Right ventricle myocardium superior (tissue), 1 donor: Measurements from ENCODE around the gene DPH5. TPM values are rescaled to one million over a fixed set of nuclear protein-coding genes. Genes with fewer than 3 reads are reported as not detected.
"Not testable (repeated sequence)": the region's sequence is repeated elsewhere in the genome, so short reads cannot be mapped to it uniquely, and the experiment has no call there.

ENCODE experiments used
- ATAC-seq: fragments of 200-7000 bp; cut with Tn5 transposase; one replicate; pipeline ENCODE4 v1.9.1; 2020; ENCODE audit warnings: mild to moderate bottlenecking; ENCODE audit not compliant: poor library complexity
- DNase-seq: peaks from one replicate; pipeline ENCODE4 v3.0.0-alpha.2; 2020
- intact Hi-C: fragments of 100-400 bp; cut with DNase I; formaldehyde crosslinking; loops from one replicate; pipeline ENCODE4 v1.11.2; 2022
- total RNA-seq: library from RNA; stranded (reverse); fragmentation: NEBNext Ultra II Directional; extraction: Animal tissue kit (Norgen Biotek cat#: 25700); gene quantifications from one replicate; pipeline ENCODE4 v1.2.1, GENCODE V29; 2021
- donor health status: DM: no; HTN: yes; CAD: no; lungs with severe emphysema.

Gene DPH5
- total RNA-seq, 1 donor from 2014 or later, result 37.2 TPM

DNA sequence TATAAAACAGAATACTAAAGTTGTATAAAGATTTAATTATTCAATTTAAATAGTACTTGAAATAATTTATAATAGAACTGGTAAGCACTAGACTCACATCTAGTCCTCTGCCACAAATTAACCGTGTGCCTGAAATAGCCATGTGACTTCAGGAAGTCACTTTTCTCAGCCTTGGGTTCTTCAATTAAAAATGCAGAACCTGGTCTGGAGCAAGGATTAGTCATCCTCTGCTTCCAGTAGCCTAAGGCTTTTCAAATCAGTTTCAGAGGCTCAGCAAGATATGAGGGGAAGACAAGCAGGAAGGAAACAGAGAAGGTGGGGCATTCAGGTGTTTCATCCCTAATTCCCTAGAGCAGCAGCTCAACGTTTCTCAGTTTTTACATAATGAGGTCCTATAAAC, 23.0 kb downstream of the DPH5 start:
- DNase-seq (no peak), ATAC-seq (peak; percentile 39)
- intact Hi-C loops, result no loop called here

DNA sequence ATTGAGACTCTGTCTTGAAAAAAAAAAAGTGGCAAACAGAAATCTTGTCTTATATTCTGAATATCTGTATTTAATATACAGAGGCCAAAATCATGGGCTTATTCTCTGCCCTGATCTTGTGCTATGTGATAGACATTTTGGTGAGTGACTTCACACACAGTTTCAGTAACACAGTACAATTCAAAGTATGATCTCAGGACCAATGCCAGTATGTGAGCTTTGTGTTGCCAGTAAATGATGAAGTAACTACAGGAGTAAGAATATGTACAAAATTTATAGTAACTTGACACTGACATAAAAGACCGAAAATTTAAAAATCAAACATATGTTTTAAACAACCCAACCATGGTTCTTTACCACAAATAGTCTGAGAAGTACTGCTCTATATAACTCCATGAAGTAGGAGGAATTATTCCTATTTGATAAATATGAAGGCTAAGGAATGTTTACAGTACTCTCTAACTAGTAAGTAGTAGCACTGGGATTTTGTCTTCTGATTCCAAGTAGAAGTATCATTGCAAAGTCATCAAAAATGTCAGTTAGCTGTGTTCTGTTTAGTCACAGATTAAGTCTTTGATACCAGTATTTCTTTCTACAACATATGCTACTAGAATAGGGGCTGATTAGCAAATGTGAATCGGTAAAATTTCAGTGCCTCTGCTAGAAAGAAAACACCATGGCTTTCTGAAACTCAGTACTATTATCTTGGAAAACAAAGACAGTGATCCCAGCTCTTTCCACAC, 25.3 kb downstream of the DPH5 start:
- ATAC-seq (no peak), DNase-seq (no peak)
- intact Hi-C loops, result no loop called here

DNA sequence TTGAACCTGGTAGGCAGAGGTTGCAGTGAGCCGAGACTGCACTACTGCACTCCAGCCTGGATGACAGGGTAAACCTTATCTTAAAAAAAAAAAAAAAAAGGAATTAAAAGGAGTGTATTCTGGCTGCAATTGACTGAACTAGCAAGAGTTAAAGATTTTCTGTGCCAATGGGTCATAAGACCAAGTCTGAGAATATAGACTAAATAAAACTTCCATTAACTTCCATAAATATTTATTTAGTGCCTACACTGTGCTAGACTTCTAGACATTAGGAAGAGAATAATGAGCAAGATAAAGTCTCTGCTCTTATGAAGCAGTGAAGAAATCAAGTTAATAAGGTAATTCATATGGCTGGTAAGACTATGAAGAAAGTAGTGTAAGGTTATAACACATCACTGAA, 27.2 kb downstream of the DPH5 start:
- ATAC-seq (no peak), DNase-seq (no peak)
- intact Hi-C loops, result no loop called here

DNA sequence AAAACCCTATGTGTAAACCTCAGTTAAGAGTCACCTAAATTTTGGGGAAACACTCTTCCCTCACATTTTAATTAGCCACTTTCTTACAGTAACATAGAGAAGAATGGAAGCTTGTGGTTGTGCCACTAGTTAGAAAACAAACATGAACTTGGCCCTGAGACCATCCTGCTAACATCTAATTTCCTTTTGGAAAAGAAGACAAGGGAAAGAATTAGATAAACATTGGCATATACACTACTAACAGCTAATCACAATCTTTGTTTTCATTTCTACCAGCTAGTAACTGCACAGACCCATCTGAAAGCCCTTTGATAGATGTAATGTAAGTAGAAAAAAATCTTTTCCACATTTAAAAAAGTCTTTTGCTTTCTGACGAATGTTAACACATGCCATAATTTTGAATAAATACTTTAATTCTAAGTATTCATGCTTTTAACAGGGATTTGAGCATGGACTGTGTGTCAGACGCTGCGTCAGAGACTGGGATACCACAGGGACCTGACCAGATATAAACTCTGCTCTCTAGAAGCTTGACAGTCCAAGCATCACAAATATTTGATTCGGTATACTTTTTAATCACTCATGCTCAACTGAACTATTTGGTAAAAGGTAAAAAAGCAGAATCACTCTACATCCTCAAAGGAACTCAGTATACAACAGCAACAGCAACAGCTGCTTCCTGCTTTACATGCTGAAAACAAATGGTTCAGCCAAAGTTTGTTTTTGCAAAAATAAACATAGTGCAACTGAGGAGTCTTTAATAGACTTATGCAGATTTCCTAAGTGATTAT, 30.2 kb downstream of the DPH5 start:
- intact Hi-C loops, result no loop called here
- ATAC-seq (no peak), DNase-seq (no peak)

DNA sequence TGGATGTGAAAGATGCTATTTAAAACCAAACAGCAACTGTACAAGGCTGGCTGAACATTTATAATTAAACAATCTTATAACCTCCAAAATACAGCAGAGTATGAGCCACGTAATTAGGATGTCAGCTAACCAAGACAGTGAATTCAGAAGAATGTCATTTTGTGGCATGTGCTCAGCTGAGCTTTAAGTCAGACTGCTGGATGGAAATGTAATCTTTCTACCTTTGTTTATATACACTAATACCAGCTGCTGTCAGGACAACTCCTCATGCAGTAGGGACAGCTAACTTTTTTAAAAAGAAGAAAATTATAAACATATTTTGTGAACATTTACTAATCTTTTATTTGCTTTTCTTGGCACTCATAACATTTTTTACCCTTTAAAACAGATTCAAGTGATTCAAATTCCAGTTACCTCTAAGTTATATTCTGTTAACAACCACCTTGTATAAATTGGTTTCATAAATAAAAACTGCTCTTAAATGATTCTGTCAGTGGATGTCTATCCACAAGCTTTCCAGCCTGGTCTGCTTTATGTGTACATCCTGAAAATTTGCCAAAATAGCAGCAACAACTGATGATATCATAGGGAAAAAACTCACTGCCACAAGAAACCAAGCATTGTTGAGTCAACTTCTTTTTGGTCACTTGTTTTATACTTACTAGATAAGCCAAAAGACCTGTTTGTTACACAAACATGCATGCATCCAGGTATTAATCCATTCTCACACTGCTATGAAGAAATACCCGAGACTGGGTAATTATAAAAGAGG, 36.1 kb downstream of the DPH5 start:
- no peak for ATAC-seq
- intact Hi-C loops, result no loop called here

DNA sequence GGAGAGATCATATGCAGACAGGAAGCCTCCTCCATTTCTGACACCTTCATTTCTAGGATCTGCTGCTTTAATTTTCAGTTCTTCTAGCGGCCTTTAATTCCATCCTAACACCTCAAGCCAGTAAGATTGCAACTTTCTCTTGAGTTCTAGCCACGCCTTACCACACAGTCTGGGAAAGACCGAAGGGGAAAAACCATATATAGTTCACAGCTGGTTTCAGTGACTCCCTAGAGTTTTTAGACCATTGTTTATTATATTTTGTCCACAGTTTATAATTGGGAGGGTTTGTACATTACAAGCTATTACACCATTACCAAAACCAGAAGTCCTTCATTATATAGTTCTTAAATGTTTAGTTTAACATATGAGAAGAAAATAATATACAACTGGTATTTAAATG, 37.5 kb downstream of the DPH5 start:
- DNase-seq, result no peak
- intact Hi-C loops, result no loop called here
- ATAC-seq, result no peak

More for the DNA sequence above, 36.1 kb downstream of the DPH5 start:
- DNase-seq, result no peak

DNA sequence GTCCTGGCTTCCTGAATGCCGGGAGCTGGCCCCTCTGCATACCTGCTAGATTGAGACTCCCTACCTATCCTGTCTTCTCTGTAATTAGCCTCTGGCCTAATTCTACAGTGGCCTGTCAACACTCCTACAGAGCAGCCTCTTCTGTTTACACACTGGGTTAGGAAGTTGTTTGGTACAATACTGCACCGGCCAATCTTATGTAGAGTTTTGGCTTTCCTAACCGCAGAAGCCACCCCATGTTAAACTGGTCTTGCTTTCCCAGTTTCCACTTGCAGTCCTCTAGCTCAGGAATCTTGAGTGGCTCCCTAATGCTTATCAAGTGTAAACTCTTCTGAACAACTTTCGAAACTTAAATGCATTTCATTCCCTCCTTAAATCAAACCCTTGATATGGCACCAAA, 42.8 kb downstream of the DPH5 start:
- intact Hi-C loops, result no loop called here
- ATAC-seq (peak; percentile 85), DNase-seq (no peak)

DNA sequence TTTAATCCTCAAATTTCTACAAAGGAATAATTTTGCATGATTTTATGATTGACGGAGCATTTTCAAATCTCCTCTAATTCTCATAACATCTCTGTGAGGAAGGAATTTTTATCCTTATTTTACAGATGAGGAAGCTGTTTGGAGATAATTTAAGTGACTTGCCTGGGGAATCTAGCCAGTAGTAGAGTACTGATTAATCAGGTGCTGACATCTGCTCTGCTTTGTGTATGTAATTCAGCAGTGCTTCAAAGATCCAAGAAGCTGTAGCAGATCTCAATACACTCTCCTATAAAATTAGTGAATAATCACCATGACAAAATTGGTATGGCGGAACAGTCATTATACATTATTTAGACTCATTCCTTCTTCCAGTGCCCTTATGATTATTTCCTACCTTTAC, 46.0 kb downstream of the DPH5 start:
- ATAC-seq (no peak), DNase-seq (no peak)
- intact Hi-C loops, result no loop called here

DNA sequence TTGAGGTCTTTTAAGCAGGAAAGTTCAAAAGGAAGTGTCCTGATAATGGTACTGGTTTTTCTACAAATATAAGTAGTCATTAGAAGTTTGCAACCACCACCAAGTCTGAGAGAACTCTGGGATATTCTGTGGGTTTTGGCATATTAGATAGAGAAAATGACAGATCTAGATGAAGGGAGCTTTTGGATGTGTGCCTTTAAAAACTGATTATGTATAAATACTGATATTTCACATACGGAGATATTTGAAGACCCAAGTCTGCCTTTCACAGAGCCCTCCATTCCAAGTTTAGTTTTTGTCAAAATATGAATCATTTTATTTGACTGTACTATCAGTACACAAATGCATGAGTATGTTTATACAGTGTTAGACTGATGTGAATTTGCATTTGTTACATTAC, 48.6 kb downstream of the DPH5 start:
- ATAC-seq (no peak), DNase-seq (no peak)
- intact Hi-C loops, result no loop called here

DNA sequence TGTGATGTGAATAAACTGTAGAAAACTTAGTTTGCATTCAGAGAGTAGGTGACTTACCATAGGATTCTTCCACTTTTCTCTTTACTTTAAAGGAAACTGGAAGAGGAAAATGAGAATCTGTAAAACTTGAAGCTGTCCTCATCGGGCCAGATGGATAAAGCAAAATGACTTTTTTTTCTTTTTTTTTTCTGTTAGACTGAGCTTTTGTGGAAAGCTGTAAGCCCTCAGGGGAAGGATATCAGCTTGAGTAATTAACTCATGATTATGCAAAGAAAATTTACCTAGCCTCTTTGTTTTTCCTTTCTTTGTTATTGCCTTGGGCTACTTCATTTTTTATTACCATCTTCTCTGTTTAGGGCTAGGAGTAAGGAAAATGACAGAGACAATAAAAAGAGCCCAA, 53.4 kb downstream of the DPH5 start:
- DNase-seq, result no peak
- intact Hi-C loops, result no loop called here
- no peak for ATAC-seq

DNA sequence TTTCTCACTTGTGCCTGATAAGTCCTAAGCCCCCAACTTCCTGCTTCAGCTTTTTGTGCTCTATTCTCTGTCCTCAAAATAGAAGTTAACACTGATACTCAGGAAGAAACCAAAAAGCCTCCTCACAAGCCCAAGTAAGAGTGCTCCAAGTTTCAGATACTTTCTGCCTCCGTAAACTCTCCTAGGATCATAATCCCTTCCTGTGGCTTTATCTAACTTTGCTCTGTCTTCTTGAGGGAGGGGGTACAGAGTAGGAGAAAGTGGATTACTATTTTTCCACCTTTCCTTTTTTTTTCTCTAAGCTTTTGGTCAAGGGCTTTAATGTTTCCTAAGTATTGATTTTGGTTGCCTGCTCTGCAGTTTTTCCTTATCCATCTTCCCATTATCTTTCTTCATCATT, 54.6 kb downstream of the DPH5 start:
- ATAC-seq (no peak), DNase-seq (no peak)
- intact Hi-C loops, result no loop called here

DNA sequence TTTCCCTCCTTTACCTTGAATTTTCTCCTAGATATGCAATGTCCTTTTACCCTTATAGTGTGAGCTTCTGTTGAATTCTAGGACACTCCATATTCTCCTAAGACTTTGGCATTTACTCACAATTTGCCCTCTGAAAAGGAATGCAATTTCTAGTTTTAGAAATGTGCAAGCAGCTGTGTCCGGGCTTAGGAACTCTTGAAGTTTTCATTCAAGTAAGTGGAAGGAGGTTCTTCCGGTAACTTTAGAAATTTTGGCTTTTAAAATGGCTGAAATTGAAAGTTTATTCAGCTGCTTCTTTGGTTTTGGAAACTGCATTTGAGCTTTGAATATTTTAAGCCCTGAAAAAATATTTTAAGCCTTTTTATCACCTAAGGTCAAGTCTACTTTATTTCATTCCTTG, 56.3 kb downstream of the DPH5 start:
- DNase-seq (no peak), ATAC-seq (no peak)
- intact Hi-C loops, result no loop called here

DNA sequence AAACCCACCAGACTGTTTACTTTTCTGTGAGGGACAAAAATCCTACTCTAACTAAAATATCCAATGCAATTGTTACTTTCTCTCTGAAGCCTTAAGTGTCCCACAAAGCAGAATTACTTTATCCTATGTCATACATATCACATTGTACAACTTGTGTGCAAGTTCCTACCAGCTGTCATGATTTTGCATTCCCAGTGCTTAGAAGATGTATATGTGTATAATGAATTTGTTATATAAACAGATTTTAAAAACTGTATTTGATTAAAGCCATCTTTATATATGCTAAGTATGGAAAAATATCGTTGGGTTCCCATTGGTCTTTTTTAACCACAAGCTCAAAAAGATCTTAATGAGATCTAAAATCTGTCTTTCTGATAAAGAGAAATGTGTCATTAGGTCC, 57.0 kb downstream of the DPH5 start:
- intact Hi-C loops, result no loop called here
- ATAC-seq (no peak), DNase-seq (no peak)

DNA sequence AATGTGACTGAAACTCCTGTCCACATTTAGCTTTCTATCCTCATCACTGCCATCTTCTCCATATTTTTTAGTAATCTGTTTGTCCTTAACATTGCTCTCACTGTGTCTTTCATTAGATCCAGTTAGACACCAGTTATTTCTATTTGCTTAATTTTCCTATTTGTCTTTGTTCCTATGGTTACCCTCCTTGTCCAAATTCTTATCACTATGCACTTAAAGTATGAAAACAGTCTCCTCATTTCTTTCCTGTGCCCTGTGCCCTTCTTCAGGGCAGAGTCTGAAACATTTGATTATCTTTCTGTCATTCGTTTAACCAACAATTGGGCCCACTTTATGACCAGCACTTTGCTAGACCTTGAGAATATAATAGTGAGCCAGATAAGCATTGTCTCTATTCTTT, 65.5 kb downstream of the DPH5 start:
- intact Hi-C loops, result no loop called here
- ATAC-seq (no peak), DNase-seq (no peak)

DNA sequence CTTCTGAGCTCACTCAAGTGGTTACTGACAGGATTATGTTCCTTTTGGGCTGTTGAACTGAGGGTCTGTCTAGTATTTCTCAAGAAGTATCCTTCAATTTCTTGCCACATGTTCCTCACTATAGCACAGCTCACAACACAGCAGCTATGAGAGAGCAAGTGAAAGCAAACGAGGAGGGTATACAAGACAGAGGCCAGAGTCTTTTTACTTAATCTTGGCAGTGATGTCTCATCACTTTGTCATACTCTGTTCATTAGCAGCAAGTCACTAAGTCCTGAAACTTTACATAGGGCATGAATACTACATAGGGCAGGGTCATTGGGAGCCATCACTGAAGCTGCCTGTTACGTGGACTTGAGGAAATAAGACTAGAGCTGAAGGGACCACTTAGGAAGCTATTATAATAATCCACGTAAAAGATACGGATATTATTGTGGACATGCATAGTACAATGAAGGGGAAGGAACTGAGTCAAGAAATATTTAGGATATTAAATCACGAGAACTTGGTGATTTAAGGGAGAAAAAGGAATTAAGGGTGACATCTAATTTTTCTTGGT, 66.0 kb downstream of the DPH5 start:
- no peak for ATAC-seq
- intact Hi-C loops, result no loop called here
- DNase-seq, result no peak

DNA sequence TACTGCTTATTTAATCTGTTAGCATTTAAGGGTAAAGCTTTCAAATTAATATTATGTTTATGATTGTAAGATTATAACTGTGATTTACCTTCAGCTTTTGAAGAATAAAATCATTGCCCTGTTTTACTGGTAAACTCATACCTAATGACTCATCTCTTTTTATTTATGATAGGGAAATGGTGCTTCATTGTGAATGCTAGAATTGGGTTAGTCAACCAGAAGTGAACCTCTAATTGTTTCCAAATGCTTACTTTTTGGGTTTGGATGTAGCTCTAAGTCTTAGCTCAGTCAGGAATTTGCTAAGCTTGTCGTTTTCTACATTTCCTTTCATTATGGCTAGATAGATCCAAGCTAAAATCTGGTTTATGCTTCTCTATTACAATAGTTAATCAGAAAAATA, 70.3 kb downstream of the DPH5 start:
- DNase-seq (no peak), ATAC-seq (no peak)
- intact Hi-C loops, result no loop called here

DNA sequence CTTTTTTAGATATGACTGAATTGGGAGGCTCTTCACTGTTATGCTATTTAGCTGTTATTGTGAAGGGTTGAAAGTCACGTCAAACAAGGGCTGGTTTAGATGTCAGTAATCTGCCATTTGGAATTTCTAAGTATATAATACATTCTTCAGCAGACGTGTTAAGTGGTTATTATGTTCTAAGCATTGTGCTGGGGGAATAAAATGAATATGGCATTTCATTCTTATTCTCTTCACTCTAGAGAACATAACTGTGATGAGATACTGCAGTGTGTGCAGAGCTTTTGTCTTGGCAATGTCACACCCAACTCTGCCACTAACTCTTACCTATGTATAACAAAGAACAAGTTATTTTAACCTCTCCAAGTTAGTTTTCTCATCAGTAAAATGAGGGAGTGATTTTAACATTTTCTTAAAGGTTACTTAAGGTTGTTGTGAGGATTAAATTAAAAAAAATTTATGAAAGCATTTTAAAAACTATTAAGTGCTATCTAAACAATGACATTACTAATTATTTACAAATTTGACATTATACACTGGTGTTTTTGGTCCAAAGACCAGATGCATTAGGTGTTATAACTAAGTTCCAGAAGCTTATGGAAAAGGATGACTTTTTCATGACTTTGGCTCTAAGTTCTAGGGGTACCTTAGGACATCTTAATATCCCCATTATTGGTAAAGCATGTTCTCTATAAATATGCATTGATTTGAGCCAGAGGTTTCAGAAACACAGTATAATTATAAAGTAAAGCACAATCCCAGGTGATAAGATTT, 71.4 kb downstream of the DPH5 start:
- intact Hi-C loops, result no loop called here
- ATAC-seq (no peak), DNase-seq (no peak)

DNA sequence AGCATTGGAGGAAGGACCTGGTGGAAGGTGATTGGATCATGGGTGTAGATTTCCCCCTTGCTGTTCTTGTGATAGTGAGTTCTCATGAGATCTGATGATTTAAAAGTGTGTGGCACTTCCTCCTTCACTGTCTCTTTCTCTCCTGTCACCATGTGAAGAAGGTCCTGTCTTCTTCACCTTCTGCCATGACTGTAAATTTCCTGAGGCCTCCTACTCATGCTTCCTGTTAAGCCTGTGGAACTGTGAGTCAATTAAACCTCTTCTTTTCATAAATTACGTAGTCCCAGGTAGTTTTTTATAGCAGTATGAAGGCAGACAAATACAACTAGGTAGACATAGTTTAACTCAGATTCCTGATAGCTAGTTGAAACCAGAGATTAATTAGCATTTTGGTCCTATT, 72.6 kb downstream of the DPH5 start:
- ATAC-seq, DNase-seq, intact Hi-C loops: not testable (repeated sequence)
